ENCODE results near the gene CCDC183.

GRCh38 chr9:136825295-136826187 is 29.4 kb downstream of the CCDC183 start:
- no peak for TF ChIP-seq CTCF (conservative IDR thresholded peaks at IDR 0.05; ENCODE audit: low read length)
- no peak for TF ChIP-seq EZH2phosphoT487 (IDR thresholded peaks at IDR 0.05; ENCODE audit: borderline replicate concordance)
